DLD1 (cell line): Measurements from ENCODE around the gene HELZ.
"Not testable (repeated sequence)": the region's sequence is repeated elsewhere in the genome, so short reads cannot be mapped to it uniquely, and the experiment has no call there.

Experiments used
- in situ Hi-C: cut with HindIII; loops from 2 replicates; pipeline ENCODE4 v1.10.0; 2017; ENCODE audit warnings: low sequenced_read_pairs

The HELZ gene

GRCh38 chr17:67245073-67245693, at the start of gene HELZ:
Gene HELZ (minus strand): TSS chr17:67245196. CDS start chr17:67218804, 26,392 bp downstream.
- in situ Hi-C loops: no loop called here

GRCh38 chr17:67293251-67294203, 48.5 kb upstream of the HELZ start:
- in situ Hi-C loops: no loop called here

GRCh38 chr17:67290711-67291291, 45.8 kb upstream of the HELZ start:
- in situ Hi-C loops: no loop called here

- in situ Hi-C loops: no loop called here
Measured at GRCh38 chr17:67290244-67290643, 45.2 kb upstream of the HELZ start.

- in situ Hi-C loops: no loop called here
Measured at GRCh38 chr17:67289181-67289876, 44.3 kb upstream of the HELZ start.

GRCh38 chr17:67286826-67287225, 41.8 kb upstream of the HELZ start:
- in situ Hi-C loops: not testable (repeated sequence)

- in situ Hi-C loops: no loop called here
Measured at GRCh38 chr17:67285360-67285759, 40.4 kb upstream of the HELZ start.

GRCh38 chr17:67283731-67284516, 38.9 kb upstream of the HELZ start:
- in situ Hi-C loops: no loop called here

- in situ Hi-C loops: no loop called here
Measured at GRCh38 chr17:67281743-67282142, 36.7 kb upstream of the HELZ start.

- in situ Hi-C loops: no loop called here
Measured at GRCh38 chr17:67281053-67281452, 36.1 kb upstream of the HELZ start.

GRCh38 chr17:67280279-67280678, 35.3 kb upstream of the HELZ start:
- in situ Hi-C loops: no loop called here

GRCh38 chr17:67279115-67279514, 34.1 kb upstream of the HELZ start:
- in situ Hi-C loops: no loop called here

- in situ Hi-C loops: no loop called here
Measured at GRCh38 chr17:67278363-67278762, 33.4 kb upstream of the HELZ start.

GRCh38 chr17:67276075-67276474, 31.1 kb upstream of the HELZ start:
- in situ Hi-C loops: no loop called here

- in situ Hi-C loops: no loop called here
Measured at GRCh38 chr17:67274466-67274865, 29.5 kb upstream of the HELZ start.

- in situ Hi-C loops: no loop called here
Measured at GRCh38 chr17:67273900-67274299, 28.9 kb upstream of the HELZ start.

GRCh38 chr17:67272312-67273047, 27.5 kb upstream of the HELZ start:
- in situ Hi-C loops: no loop called here

- in situ Hi-C loops: not testable (repeated sequence)
Measured at GRCh38 chr17:67271187-67271586, 26.2 kb upstream of the HELZ start.

GRCh38 chr17:67270416-67270815, 25.4 kb upstream of the HELZ start:
- in situ Hi-C loops: no loop called here

GRCh38 chr17:67266496-67266895, 21.5 kb upstream of the HELZ start:
- in situ Hi-C loops: no loop called here
